ENCODE results near the gene WDPCP. TPM values are rescaled to one million over a fixed set of nuclear protein-coding genes. Genes with fewer than 3 reads are reported as not detected.
A peak's percentile ranks its signal among the peaks of the same experiment; 100 is the strongest.

The WDPCP gene
- total RNA-seq, 2 donors from 2014 or later: 8.4 to 12.6 TPM

GRCh38 chr2:63425606-63426005 is 162.7 kb downstream of the WDPCP start:
- Histone ChIP-seq H3K9me3 (no peaks in the 10 kb centered on the region), H3K36me3 (no peaks in the 10 kb centered on the region), H3K4me3 (no peak overlapping the region), H3K27me3 (replicated peaks; ENCODE audit: insufficient read depth) (no peaks in the 10 kb centered on the region), H3K27ac (no peak overlapping the region), H3K4me1 (replicated peaks) (no peaks in the 10 kb centered on the region)
- TF ChIP-seq, protein P1, sequence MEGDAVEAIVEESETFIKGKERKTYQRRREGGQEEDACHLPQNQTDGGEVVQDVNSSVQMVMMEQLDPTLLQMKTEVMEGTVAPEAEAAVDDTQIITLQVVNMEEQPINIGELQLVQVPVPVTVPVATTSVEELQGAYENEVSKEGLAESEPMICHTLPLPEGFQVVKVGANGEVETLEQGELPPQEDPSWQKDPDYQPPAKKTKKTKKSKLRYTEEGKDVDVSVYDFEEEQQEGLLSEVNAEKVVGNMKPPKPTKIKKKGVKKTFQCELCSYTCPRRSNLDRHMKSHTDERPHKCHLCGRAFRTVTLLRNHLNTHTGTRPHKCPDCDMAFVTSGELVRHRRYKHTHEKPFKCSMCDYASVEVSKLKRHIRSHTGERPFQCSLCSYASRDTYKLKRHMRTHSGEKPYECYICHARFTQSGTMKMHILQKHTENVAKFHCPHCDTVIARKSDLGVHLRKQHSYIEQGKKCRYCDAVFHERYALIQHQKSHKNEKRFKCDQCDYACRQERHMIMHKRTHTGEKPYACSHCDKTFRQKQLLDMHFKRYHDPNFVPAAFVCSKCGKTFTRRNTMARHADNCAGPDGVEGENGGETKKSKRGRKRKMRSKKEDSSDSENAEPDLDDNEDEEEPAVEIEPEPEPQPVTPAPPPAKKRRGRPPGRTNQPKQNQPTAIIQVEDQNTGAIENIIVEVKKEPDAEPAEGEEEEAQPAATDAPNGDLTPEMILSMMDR (IDR thresholded peaks at IDR 0.05): no peak
- no peak for TF ChIP-seq POLR2A (IDR thresholded peaks at IDR 0.05)
- TF ChIP-seq POLR2AphosphoS5 (IDR thresholded peaks at IDR 0.05): no peak
- intact Hi-C loops (cut with DNase I): no loop called here
- no peak for DNase-seq (ENCODE audit: low spot score)

GRCh38 chr2:63425079-63425416 is 163.2 kb downstream of the WDPCP start:
- no peak overlapping the region for H3K27ac ChIP-seq
- 94% methylated on average over 4 of the region's 4 CpGs for WGBS
- DNase-seq (ENCODE audit: low spot score): no peak
- H3K36me3 ChIP-seq: no peaks in the 10 kb centered on the region
- intact Hi-C loops (cut with DNase I): no loop called here
- no peaks in the 10 kb centered on the region for H3K27me3 ChIP-seq (replicated peaks; ENCODE audit: insufficient read depth)
- no peaks in the 10 kb centered on the region for H3K4me1 ChIP-seq (replicated peaks)
- no peak overlapping the region for H3K4me3 ChIP-seq
- H3K9me3 ChIP-seq: no peaks in the 10 kb centered on the region
- no peak for TF ChIP-seq POLR2AphosphoS5 (IDR thresholded peaks at IDR 0.05)
- TF ChIP-seq POLR2A (IDR thresholded peaks at IDR 0.05): no peak
- TF ChIP-seq, protein P1 (IDR thresholded peaks at IDR 0.05): no peak

GRCh38 chr2:63424329-63425078 is 163.8 kb downstream of the WDPCP start:
- no peak for DNase-seq (ENCODE audit: low spot score)
- intact Hi-C loops (cut with DNase I): no loop called here
- no peaks in the 10 kb centered on the region for H3K27me3 ChIP-seq (replicated peaks; ENCODE audit: insufficient read depth)
- H3K4me3 ChIP-seq: no peak overlapping the region
- TF ChIP-seq POLR2A (IDR thresholded peaks at IDR 0.05) (no peak), POLR2AphosphoS5 (IDR thresholded peaks at IDR 0.05) (no peak)
- TF ChIP-seq, protein P1 (IDR thresholded peaks at IDR 0.05): peak in 1 of 4 experiments; percentile 26
- H3K27ac ChIP-seq: no peak overlapping the region
- H3K36me3 ChIP-seq: no peaks in the 10 kb centered on the region
- no peaks in the 10 kb centered on the region for H3K4me1 ChIP-seq (replicated peaks)
- 82% methylated on average over 15 of the region's 15 CpGs for WGBS
- no peaks in the 10 kb centered on the region for H3K9me3 ChIP-seq

GRCh38 chr2:63422556-63422955 is 165.7 kb downstream of the WDPCP start:
- no peak for DNase-seq (ENCODE audit: low spot score)
- Histone ChIP-seq H3K36me3 (no peaks in the 10 kb centered on the region), H3K9me3 (no peaks in the 10 kb centered on the region), H3K4me3 (no peak overlapping the region), H3K4me1 (replicated peaks) (no peaks in the 10 kb centered on the region), H3K27me3 (replicated peaks; ENCODE audit: insufficient read depth) (no peaks in the 10 kb centered on the region), H3K27ac (no peak overlapping the region)
- intact Hi-C loops (cut with DNase I): no loop called here
- no peak for TF ChIP-seq POLR2A (IDR thresholded peaks at IDR 0.05)
- 94% methylated on average over 1 of the region's 1 CpG for WGBS

- TF ChIP-seq POLR2A (IDR thresholded peaks at IDR 0.05) (no peak), POLR2AphosphoS5 (IDR thresholded peaks at IDR 0.05) (no peak)
- TF ChIP-seq, protein P1 (IDR thresholded peaks at IDR 0.05): no peak
- H3K9me3 ChIP-seq: no peaks in the 10 kb centered on the region
- DNase-seq (ENCODE audit: low spot score): no peak
- H3K4me3 ChIP-seq: no peak overlapping the region
- H3K36me3 ChIP-seq: no peaks in the 10 kb centered on the region
- WGBS: 91% methylated on average over 5 of the region's 5 CpGs
- intact Hi-C loops (cut with DNase I): no loop called here
- no peaks in the 10 kb centered on the region for H3K4me1 ChIP-seq (replicated peaks)
- H3K27me3 ChIP-seq (replicated peaks; ENCODE audit: insufficient read depth): no peaks in the 10 kb centered on the region
- H3K27ac ChIP-seq: no peak overlapping the region
Observed at GRCh38 chr2:63408530-63408929, 179.7 kb downstream of the WDPCP start.
